NCI-H2029 (cell line): ENCODE data around the gene GUCY2F.

Source experiments
- DNase-seq: peaks from one replicate; lab custom pipeline; 2025; lab: John Stamatoyannopoulos, UW

The GUCY2F gene

GRCh38 chrX:109393859-109394258 lies 88.0 kb downstream of the GUCY2F start:
- no peak for DNase-seq

- DNase-seq, result no peak
These were observed 89.0 kb downstream of the GUCY2F start for GRCh38 chrX:109392895-109393294.

GRCh38 chrX:109390556-109390955 lies 91.3 kb downstream of the GUCY2F start:
- no peak for DNase-seq

GRCh38 chrX:109389917-109390316 lies 92.0 kb downstream of the GUCY2F start:
- no peak for DNase-seq

- no peak for DNase-seq
These were observed 97.2 kb downstream of the GUCY2F start for GRCh38 chrX:109384699-109385098.

GRCh38 chrX:109382332-109382731 lies 99.6 kb downstream of the GUCY2F start:
- no peak for DNase-seq

GRCh38 chrX:109378281-109378680 lies 103.6 kb downstream of the GUCY2F start:
- no peak for DNase-seq

GRCh38 chrX:109374262-109374960 lies 107.5 kb downstream of the GUCY2F start:
- no peak for DNase-seq

GRCh38 chrX:109373468-109373867 lies 108.4 kb downstream of the GUCY2F start:
- no peak for DNase-seq

- DNase-seq, result no peak
These were observed 109.2 kb downstream of the GUCY2F start for GRCh38 chrX:109372716-109373115.

GRCh38 chrX:109372291-109372690 lies 109.6 kb downstream of the GUCY2F start:
- no peak for DNase-seq

- no peak for DNase-seq
These were observed 119.8 kb downstream of the GUCY2F start for GRCh38 chrX:109362101-109362500.

GRCh38 chrX:109360301-109360700 lies 121.6 kb downstream of the GUCY2F start:
- no peak for DNase-seq

GRCh38 chrX:109357706-109358105 lies 124.2 kb downstream of the GUCY2F start:
- DNase-seq, result no peak

GRCh38 chrX:109356684-109357083 lies 125.2 kb downstream of the GUCY2F start:
- DNase-seq, result no peak

GRCh38 chrX:109352066-109352588 lies 129.8 kb downstream of the GUCY2F start:
- DNase-seq, result no peak

- DNase-seq, result no peak
These were observed 130.3 kb downstream of the GUCY2F start for GRCh38 chrX:109351557-109351956.

GRCh38 chrX:109350551-109350950 lies 131.3 kb downstream of the GUCY2F start:
- DNase-seq, result no peak

- DNase-seq, result no peak
These were observed 131.8 kb downstream of the GUCY2F start for GRCh38 chrX:109350051-109350450.

- DNase-seq, result no peak
These were observed 134.3 kb downstream of the GUCY2F start for GRCh38 chrX:109347632-109348031.

GRCh38 chrX:109346491-109346890 lies 135.4 kb downstream of the GUCY2F start:
- DNase-seq, result no peak

- DNase-seq, result no peak
These were observed 136.0 kb downstream of the GUCY2F start for GRCh38 chrX:109345856-109346255.

GRCh38 chrX:109344678-109345077 lies 137.2 kb downstream of the GUCY2F start:
- no peak for DNase-seq

GRCh38 chrX:109344101-109344500 lies 137.8 kb downstream of the GUCY2F start:
- no peak for DNase-seq
